Gastrocnemius medialis (tissue), 4 donors: ENCODE data around the gene COL1A1.

Experiments used
- POLR2A ChIP-seq, 2 donors: fragments of 450-650 bp; IDR thresholded peaks; one replicate each; pipeline ENCODE4 v1.6.1; 2017; ENCODE audit warnings: antibody characterized with exemption in 2 of 2, mild to moderate bottlenecking in 2 of 2, moderate library complexity in 2 of 2
- TF ChIP-seq, protein P1 (sequence below), 5 experiments: fragments of 450-650 bp in 3 of 5; fragments of 200-600 bp in 2 of 5; sonication (generic) in 2 of 5; IDR thresholded peaks in 4 of 5; conservative IDR thresholded peaks in 1 of 5; 1 replicate in 4 of 5; 2 replicates in 1 of 5; pipeline ENCODE4 v1.5.1; 2016 to 2019; ENCODE audit warnings: antibody characterized with exemption in 5 of 5, mild to moderate bottlenecking in 3 of 5, moderate library complexity in 3 of 5

GRCh38 chr17:50218771-50219315 lies 17.4 kb upstream of the COL1A1 start:
- TF ChIP-seq, protein P1, sequence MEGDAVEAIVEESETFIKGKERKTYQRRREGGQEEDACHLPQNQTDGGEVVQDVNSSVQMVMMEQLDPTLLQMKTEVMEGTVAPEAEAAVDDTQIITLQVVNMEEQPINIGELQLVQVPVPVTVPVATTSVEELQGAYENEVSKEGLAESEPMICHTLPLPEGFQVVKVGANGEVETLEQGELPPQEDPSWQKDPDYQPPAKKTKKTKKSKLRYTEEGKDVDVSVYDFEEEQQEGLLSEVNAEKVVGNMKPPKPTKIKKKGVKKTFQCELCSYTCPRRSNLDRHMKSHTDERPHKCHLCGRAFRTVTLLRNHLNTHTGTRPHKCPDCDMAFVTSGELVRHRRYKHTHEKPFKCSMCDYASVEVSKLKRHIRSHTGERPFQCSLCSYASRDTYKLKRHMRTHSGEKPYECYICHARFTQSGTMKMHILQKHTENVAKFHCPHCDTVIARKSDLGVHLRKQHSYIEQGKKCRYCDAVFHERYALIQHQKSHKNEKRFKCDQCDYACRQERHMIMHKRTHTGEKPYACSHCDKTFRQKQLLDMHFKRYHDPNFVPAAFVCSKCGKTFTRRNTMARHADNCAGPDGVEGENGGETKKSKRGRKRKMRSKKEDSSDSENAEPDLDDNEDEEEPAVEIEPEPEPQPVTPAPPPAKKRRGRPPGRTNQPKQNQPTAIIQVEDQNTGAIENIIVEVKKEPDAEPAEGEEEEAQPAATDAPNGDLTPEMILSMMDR (IDR thresholded peaks at IDR 0.05 in 4 of 5, conservative IDR thresholded peaks at IDR 0.05 in 1 of 5), result no peak
- TF ChIP-seq POLR2A (IDR thresholded peaks at IDR 0.05), result no peak
